GM18907 (cell line): ENCODE measurements around the gene F10.

Experiments used
- ATAC-seq: cut with Tn5 transposase; IDR thresholded peaks from one replicate; pipeline ENCODE4 v1.9.1; 2021; ENCODE audit warnings: mild to moderate bottlenecking, moderate library complexity; ENCODE audit not compliant: unreplicated experiment

F10 gene

GRCh38 chr13:113115363-113116205 is 7.0 kb upstream of the F10 start:
- ATAC-seq = no peak

- no peak for ATAC-seq
These were observed 6.3 kb upstream of the F10 start for GRCh38 chr13:113116206-113116800.

GRCh38 chr13:113116871-113117271 is 5.7 kb upstream of the F10 start:
- ATAC-seq = no peak

GRCh38 chr13:113117335-113117872 is 5.2 kb upstream of the F10 start:
- ATAC-seq = no peak

GRCh38 chr13:113117911-113118260 is 4.7 kb upstream of the F10 start:
- no peak for ATAC-seq

GRCh38 chr13:113118261-113119021 is 4.2 kb upstream of the F10 start:
- no peak for ATAC-seq

- no peak for ATAC-seq
These were observed 3.3 kb upstream of the F10 start for GRCh38 chr13:113119166-113119821.

GRCh38 chr13:113119822-113120189 is 2.8 kb upstream of the F10 start:
- no peak for ATAC-seq

- ATAC-seq = no peak
These were observed 2.1 kb upstream of the F10 start for GRCh38 chr13:113120300-113121182.

GRCh38 chr13:113121183-113121927 is 1.2 kb upstream of the F10 start:
- ATAC-seq = no peak

- ATAC-seq = no peak
These were observed 599 bp upstream of the F10 start for GRCh38 chr13:113121928-113122471.

GRCh38 chr13:113123226-113124201 is 915 bp downstream of the F10 start:
- no peak for ATAC-seq

- ATAC-seq = no peak
These were observed 1.8 kb downstream of the F10 start for GRCh38 chr13:113124211-113124970.

- ATAC-seq = no peak
These were observed 3.1 kb downstream of the F10 start for GRCh38 chr13:113125506-113126264.

GRCh38 chr13:113126265-113127150 is 3.9 kb downstream of the F10 start:
- ATAC-seq = no peak

GRCh38 chr13:113129480-113129879 is 6.9 kb downstream of the F10 start:
- ATAC-seq = no peak
